NCI-H524 treated with DMSO at 0.1 percent for 48 hours (cell line): ENCODE results near the gene POLR1G.
"Not testable (repeated sequence)": the region's sequence is repeated elsewhere in the genome, so short reads cannot be mapped to it uniquely, and the experiment has no call there.

Experiments used
- DNase-seq: peaks from one replicate; lab custom pipeline; 2025; lab: John Stamatoyannopoulos, UW

The POLR1G gene

GRCh38 chr19:45420356-45420755 is 13.9 kb downstream of the POLR1G start:
- DNase-seq = no peak

GRCh38 chr19:45420871-45421270 is 14.4 kb downstream of the POLR1G start:
- DNase-seq = no peak

- no peak for DNase-seq
These were observed 15.6 kb downstream of the POLR1G start for GRCh38 chr19:45421947-45422498.

DNA sequence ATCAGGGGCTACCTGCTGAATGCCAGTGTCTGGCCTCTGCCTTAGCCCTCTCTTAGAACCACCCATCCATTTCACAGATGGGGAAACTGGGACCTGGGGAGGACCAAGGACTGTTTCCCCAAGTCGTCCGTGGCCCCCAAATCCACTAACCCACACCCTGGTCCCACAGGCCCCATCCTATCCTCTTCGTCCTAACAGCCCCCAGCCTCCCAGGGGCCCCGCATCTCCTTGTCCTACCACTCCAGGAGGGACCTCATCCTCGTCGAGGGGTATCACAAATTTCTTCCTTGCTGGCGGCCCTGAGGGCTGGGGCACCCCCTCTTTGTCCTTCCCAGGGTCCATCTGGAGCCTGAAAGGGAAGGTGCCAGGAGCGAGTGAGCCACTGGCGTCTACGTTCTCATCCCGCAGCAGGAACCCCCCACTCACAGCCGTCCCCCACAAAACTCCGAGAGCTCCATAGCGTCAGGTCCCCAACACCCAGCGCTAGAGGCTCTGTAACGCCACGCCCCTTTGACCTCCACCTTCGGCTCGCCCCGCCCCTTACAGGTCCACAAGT is 16.7 kb downstream of the POLR1G start:
- no peak for DNase-seq

DNA sequence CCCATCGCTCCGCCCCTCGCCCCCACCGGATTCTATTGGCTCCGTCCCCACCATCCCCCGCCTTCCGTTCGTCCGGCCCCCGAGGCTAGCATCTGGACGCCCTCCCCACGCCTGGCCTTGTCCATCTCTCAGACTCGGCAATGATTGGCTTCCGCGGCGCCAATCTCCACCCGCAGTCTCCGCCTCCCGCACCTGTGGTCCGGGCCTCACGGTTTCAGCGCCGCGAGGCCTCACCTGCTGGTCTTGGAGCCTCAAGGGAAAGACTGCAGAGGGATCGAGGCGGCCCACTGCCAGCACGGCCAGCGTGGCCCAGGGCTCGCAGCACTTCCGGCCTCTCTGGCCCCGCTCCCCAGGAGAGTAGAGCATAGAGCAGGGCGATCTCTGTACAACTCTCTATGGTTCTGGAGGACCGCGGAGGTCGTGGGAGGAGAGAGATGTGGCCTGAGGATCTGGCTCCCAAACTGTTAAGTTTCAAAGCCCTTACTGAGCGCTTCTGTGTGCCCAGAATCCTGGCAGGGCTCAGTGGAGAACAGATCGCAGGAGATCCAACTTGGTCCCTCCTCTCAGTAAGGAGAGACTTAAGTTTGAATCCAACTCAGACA is 17.2 kb downstream of the POLR1G start, which contains the start of gene ERCC1:
Gene ERCC1 (minus strand): TSS at position 329 of the 602 bp plus-strand sequence. CDS start 543 bp downstream, outside the sequence.
- DNase-seq = peak; percentile 86

GRCh38 chr19:45424191-45425058 is 18.0 kb downstream of the POLR1G start:
- no peak for DNase-seq

- DNase-seq = no peak
These were observed 22.2 kb downstream of the POLR1G start for GRCh38 chr19:45428384-45429231.

DNA sequence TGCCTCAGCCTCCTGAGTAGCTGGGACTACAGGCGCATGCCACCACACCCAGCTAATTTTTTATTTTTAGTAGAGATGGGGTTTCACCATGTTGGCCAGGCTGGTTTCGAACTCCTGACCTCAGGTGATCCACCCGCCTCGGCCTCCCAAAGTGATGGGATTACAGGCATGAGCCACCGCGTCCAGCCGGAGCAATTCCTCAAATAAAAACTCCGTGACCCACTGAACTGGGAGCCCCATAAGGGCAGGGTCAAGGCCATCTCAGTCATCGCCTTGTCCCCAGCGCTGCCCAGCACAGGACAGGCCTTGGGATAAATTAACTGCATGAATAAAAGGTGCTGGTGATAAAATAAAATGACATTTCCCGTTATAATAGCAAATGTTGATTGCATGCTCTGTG is 23.5 kb downstream of the POLR1G start:
- DNase-seq = not testable (repeated sequence)

GRCh38 chr19:45431008-45431407 is 24.6 kb downstream of the POLR1G start:
- DNase-seq = not testable (repeated sequence)

DNA sequence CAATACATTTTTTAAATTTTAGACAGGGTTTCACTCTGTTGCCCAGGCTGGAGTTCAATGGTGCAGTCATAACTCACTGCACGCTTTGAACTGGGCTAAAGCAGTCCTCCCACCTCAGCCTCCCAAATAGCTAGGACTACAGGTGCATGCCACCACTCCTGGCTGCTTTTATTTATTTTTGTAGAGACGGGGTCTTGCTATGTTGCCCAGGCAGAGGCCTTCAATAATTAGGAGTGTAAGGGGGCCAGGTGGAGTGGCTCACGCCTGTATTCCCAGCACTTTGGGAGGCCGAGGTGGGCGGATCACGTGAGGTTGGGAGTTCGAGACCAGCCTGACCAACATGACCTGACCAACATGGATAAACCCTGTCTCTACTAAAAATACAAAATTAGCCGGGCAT is 26.1 kb downstream of the POLR1G start:
- DNase-seq = not testable (repeated sequence)

- DNase-seq = no peak
These were observed 30.9 kb downstream of the POLR1G start for GRCh38 chr19:45437328-45437727.

DNA sequence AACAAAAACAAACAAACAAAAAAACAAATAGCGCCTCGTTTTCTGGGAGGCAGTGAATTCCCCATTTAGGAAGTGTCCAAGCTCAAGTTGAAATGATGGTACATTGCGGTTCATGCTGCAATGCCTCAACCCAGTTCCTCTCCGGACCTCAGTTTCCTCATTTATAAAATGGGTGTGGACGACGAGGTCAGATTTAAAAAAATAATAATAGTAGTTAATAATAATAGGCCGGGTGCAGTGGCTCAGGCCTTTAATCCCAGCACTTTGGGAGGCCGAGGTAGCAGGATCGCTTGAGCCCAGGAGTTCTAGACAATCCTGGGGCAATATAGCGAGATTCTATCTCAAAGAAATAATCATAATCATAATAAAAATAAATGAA is 32.7 kb downstream of the POLR1G start:
- no peak for DNase-seq

- DNase-seq = no peak
These were observed 33.3 kb downstream of the POLR1G start for GRCh38 chr19:45439569-45440258.

DNA sequence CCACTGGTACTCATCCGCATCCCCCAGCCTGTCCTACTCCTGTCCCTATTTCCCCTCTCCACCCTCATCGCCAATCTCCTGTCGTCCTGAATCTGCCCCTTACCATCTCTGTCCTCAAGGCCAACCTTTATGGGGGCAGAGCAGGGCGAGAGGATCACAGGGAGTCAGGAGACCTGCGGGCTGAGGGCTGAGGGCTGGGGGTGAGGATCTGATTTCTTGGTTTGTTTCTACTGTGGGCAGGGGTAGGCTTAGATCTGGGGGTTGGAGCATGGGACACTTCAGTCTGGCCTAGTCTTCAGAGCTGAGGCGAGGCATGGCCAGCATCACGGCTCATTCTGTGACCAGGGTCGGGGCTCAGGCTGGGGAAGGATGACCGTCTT is 33.8 kb downstream of the POLR1G start:
- no peak for DNase-seq

DNA sequence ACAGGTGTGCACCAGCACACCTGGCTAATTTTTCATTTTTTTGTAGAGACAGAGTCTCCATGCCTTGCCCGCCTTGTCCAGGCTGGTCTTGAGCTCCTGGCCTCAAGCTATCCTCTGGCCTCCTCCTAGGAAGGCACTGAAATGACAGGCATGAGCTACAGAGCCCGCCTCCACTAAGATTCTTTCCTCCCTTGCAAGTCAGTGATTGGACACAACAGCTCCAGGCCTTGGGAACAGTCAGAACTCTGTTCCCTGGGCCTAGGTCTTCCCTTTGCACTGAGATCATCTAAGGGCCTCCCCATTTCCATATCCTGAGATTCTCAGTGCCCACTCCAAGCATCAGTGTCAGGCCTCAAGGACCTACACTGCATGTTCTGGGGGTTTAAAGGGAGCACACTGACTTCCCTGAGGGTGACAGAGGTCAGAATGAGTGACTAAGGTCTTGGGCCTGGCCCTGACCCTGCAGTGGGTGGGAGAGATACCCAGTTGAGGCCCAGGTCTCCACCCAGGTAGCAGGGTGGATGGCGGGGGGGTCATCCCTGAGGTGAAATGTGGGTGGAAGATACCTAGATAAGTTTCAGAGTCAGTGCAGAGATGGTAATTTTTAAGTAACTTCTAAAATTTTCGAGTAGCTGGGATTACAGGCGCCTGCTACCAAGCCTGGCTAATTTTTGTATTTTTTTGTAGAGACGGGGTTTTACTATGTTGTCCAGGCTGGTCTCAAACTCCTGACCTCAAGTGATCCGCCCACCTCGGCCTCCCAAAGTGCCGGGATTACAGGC is 34.6 kb downstream of the POLR1G start:
- DNase-seq = no peak

- DNase-seq = no peak
These were observed 35.9 kb downstream of the POLR1G start for GRCh38 chr19:45442408-45442777.

DNA sequence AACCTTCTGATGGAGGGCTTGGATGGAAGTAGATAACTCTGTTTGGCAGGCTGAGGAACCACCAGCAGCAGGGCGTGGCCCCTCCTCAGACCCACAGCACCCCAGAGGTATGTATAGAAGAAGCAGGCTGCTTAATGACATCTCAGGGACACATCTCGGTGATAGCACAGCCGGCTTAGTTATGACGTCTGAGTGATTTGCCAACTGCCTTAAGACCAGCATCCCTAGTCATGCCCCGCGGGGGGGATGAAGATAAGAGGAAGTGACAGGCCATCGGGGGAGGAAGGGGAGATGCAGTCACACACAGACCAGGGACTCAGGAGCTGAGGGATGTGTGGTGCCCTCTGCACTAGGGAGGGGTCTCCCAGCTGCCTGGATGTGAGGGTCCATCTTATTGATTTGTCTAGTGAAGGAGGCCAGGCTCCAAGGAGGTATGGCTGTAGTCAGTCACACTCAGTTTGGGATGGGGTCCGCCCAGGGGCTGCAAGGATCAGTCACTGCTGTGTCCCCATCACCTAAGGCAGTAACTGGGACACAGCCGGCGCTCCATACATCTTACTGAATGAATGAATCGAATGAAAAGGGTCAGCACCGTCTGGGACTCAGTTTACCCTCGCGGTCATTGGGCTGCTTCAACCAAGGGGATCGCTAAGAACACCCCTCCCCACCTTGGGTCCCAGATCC is 36.5 kb downstream of the POLR1G start:
- no peak for DNase-seq

DNA sequence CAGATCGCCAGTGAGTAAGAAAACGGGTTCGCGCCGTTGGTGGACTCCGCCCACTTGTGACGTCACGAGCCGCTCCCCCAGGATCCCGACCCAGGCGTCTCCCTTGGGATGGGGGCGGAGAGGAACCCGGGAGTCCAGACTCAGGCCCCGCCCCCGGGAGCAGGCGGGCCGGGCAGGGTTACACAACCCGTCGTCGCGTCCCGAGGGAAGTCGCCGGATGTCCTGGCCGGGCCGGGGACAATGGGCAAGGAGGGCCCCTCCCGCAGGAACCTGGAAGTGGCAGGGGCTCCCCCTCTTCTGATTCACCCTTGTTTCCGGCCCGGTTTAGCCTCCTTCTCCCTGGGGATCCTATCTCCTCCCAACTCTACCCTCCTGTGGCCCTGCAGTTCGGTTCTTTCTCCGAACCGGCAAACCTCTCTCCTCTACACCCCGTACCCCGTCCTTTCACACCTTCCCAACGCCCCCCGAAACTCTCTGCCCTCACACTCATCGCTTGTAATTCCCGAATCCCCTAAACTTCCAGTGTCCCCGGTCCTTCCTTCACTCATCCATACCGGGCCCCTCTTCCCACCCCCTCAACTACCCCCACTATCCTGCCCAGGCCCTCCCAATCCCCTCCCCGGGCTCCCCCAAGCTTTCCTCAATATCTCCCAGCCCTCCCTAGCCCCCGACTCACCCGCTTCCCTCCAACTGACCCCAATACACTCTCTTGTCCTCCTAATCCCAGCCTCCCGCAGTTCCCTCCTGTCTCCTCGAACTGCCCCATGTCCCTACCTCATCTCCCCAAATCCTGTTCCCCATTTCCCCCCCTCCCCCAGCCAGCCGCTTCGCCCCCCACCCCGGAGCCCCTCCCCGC is 37.2 kb downstream of the POLR1G start:
- no peak for DNase-seq
